ENCODE results near the gene PTGER2. TPM values are rescaled to one million over a fixed set of nuclear protein-coding genes. Genes with fewer than 3 reads are reported as not detected.

Gene PTGER2
- total and polyA plus RNA-seq, 2 of the 8 experiments (the other 6 are each of a cell fraction or from before 2014, with no cell fraction given) = 1.2 TPM

GRCh38 chr14:52275372-52275771 lies 38.7 kb upstream of the PTGER2 start:
- Histone ChIP-seq H2BK12ac (ENCODE audit: low read depth, low read length) (no peak overlapping the region), H2BK15ac (ENCODE audit: low read length) (no peak overlapping the region), H3K36me3 (ENCODE audit: control insufficient read depth in 2 of 4, insufficient read depth in 4 of 4, low read length in 3 of 4) (no peaks in the 10 kb centered on the region), H3K79me1 (ENCODE audit: low read depth, low read length) (no peaks in the 10 kb centered on the region), H3K4me2 (ENCODE audit: insufficient read depth in 1 of 2, low read depth in 2 of 2, low read length in 2 of 2) (no peak overlapping the region), H3K9ac (replicated peaks in 1 of 4; ENCODE audit: extremely low read depth in 1 of 4, low read depth in 3 of 4, low read length in 3 of 4) (no peak overlapping the region), H4K8ac (ENCODE audit: extremely low read depth, insufficient read depth, low read length) (no peak overlapping the region), H3K18ac (ENCODE audit: extremely low read depth, low read length) (no peak overlapping the region), H3K9me3 (ENCODE audit: insufficient read depth in 2 of 2, low read depth in 1 of 2, low read length in 1 of 2) (no peaks in the 10 kb centered on the region), H3K14ac (ENCODE audit: insufficient read length) (no peak overlapping the region), H4K20me1 (replicated peaks in 1 of 2; ENCODE audit: control insufficient read depth in 1 of 2, insufficient read depth in 2 of 2, low read length in 2 of 2) (no peaks in the 10 kb centered on the region), H3K56ac (replicated peaks; ENCODE audit: insufficient read length, low read depth, low read length) (no peak overlapping the region), H3K4ac (replicated peaks; ENCODE audit: insufficient read length, low read depth, low read length) (no peak overlapping the region), H3K23me2 (ENCODE audit: low read depth, low read length) (no peaks in the 10 kb centered on the region), H3K27ac (ENCODE audit: low read depth, low read length) (no peak overlapping the region), H2AFZ (ENCODE audit: low read length) (no peak overlapping the region), H3K4me1 (replicated peaks in 1 of 4; ENCODE audit: control insufficient read depth in 3 of 4, insufficient read depth in 4 of 4, low read length in 3 of 4) (peaks cover 0 to 4% (median 0%) of the 10 kb centered on the region in 4 experiments; a peak in 1 of 7 replicates), H3K79me2 (ENCODE audit: control insufficient read depth in 1 of 2, insufficient read depth in 2 of 2, low read length in 2 of 2) (no peaks in the 10 kb centered on the region), H4K5ac (ENCODE audit: insufficient read length, low read depth, low read length) (no peak overlapping the region), H4K91ac (replicated peaks; ENCODE audit: insufficient read length, low read length) (no peak overlapping the region), H2BK20ac (ENCODE audit: low read length) (no peak overlapping the region), H2BK5ac (ENCODE audit: low read depth, low read length) (no peak overlapping the region), H3K27me3 (replicated peaks in 1 of 4; ENCODE audit: control insufficient read depth in 3 of 4, extremely low read depth in 1 of 4, insufficient read depth in 3 of 4, low read length in 3 of 4) (no peaks in the 10 kb centered on the region), H2BK120ac (replicated peaks; ENCODE audit: low read depth, low read length) (no peak overlapping the region), H2AK5ac (ENCODE audit: low read depth, low read length) (no peak overlapping the region), H3K4me3 (ENCODE audit: extremely low read depth in 1 of 4, insufficient read depth in 2 of 4, low read depth in 3 of 4, low read length in 4 of 4) (no peak overlapping the region), H3K23ac (ENCODE audit: insufficient read length) (no peak overlapping the region)
- DNase-seq (ENCODE audit: low read depth in 1 of 2, low spot score in 2 of 2) (no peak), FAIRE-seq (no peak)
- POLR2A ChIA-PET (ENCODE audit: partially characterized antibody) = no interaction called here
- CTCF ChIA-PET (ENCODE audit: partially characterized antibody) = interaction anchor here (3.3 kb wide), 1 partner anchor 143 kb away, joined by 20 read pairs; no protein-coding TSS in a partner anchor
- 86% methylated on average over 3 of the region's 3 CpGs; no CpG with 5 or more reads in 1 of the 2 experiments for WGBS, 2 experiments (ENCODE audit: extremely low coverage in 1 of 2, insufficient coverage in 1 of 2, insufficient read length in 1 of 2, insufficient replicate concordance in 2 of 2, low coverage in 1 of 2, low lambda C conversion rate in 2 of 2, missing lambda C conversion rate in 1 of 2)
- TF ChIP-seq, protein P1, sequence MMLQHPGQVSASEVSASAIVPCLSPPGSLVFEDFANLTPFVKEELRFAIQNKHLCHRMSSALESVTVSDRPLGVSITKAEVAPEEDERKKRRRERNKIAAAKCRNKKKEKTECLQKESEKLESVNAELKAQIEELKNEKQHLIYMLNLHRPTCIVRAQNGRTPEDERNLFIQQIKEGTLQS (IDR thresholded peaks at IDR 0.05; ENCODE audit: insufficient read depth, low read depth, low read length) = no peak
- TF ChIP-seq, protein P2, sequence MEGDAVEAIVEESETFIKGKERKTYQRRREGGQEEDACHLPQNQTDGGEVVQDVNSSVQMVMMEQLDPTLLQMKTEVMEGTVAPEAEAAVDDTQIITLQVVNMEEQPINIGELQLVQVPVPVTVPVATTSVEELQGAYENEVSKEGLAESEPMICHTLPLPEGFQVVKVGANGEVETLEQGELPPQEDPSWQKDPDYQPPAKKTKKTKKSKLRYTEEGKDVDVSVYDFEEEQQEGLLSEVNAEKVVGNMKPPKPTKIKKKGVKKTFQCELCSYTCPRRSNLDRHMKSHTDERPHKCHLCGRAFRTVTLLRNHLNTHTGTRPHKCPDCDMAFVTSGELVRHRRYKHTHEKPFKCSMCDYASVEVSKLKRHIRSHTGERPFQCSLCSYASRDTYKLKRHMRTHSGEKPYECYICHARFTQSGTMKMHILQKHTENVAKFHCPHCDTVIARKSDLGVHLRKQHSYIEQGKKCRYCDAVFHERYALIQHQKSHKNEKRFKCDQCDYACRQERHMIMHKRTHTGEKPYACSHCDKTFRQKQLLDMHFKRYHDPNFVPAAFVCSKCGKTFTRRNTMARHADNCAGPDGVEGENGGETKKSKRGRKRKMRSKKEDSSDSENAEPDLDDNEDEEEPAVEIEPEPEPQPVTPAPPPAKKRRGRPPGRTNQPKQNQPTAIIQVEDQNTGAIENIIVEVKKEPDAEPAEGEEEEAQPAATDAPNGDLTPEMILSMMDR (IDR thresholded peaks at IDR 0.05; ENCODE audit: control extremely low read depth in 1 of 3, insufficient read depth in 1 of 3, low read depth in 1 of 3, low read length in 3 of 3) = no peak
- TF ChIP-seq POLR2A (IDR thresholded peaks at IDR 0.05; ENCODE audit: control extremely low read depth in 1 of 2, low read depth in 2 of 2, low read length in 2 of 2) (no peak), BRCA1 (IDR thresholded peaks at IDR 0.05; ENCODE audit: low read depth, low read length) (no peak), EP300 (IDR thresholded peaks at IDR 0.05; ENCODE audit: borderline replicate concordance in 1 of 2, low read depth in 2 of 2, low read length in 2 of 2) (no peak), SP4 (IDR thresholded peaks at IDR 0.05; ENCODE audit: low read length) (no peak), SRF (IDR thresholded peaks at IDR 0.05; ENCODE audit: low read depth, low read length) (no peak), CREB1 (IDR thresholded peaks at IDR 0.05) (no peak), YY1 (IDR thresholded peaks at IDR 0.05; ENCODE audit: low read depth, low read length) (no peak)
